A549 treated with Hydrocortisone at 1 μM for 4 hours (cell line): Measurements from ENCODE around the gene ZNF528. TPM values are rescaled to one million over a fixed set of nuclear protein-coding genes. Genes with fewer than 3 reads are reported as not detected.

Experiments
- total RNA-seq: library from RNA; stranded (reverse); fragments of 200-300 nt; extraction: Qiagen RNA extraction; gene quantifications from 5 replicates; pipeline ENCODE4 v1.2.3, GENCODE V29; 2022

ZNF528 gene
- total RNA-seq, result 0.12 to 0.23 TPM (median 0.16 TPM) in 3 of 5 replicates, not detected in the others

GRCh38 chr19:52397310-52398080, at the start of gene ZNF528:
ZNF528 (plus strand) TSS chr19:52397849; CDS start chr19:52402014, 4,165 bp downstream.

GRCh38 chr19:52369559-52370340, 27.9 kb upstream of the ZNF528 start, which contains the start of gene ZNF880:
ZNF880 (plus strand) TSS chr19:52369923; CDS start chr19:52369966, 43 bp downstream.

GRCh38 chr19:52428937-52429336, 31.3 kb downstream of the ZNF528 start, which contains the start of gene ZNF534:
ZNF534 (plus strand) TSS chr19:52429148; CDS start chr19:52431475, 2,327 bp downstream.

GRCh38 chr19:52453324-52454094, 55.9 kb downstream of the ZNF528 start, which contains the start of gene ZNF578:
ZNF578 (plus strand) TSS chr19:52453553; CDS start chr19:52501846, 48,293 bp downstream.

Other genes starting within 250 kb of the ZNF528 start
- gene ZNF836, start 226.2 kb upstream of the ZNF528 start, total RNA-seq, result 0.45 to 1.2 TPM (median 0.88 TPM) in 5 replicates
- 178 to 309 TPM (median 306 TPM) in 5 replicates for gene PPP2R1A, start 207.8 kb upstream of the ZNF528 start, total RNA-seq
- gene ZNF766, start 128.3 kb upstream of the ZNF528 start, total RNA-seq, result 5.9 to 14.2 TPM (median 9.0 TPM) in 5 replicates
- gene ZNF480, start 100.7 kb upstream of the ZNF528 start, total RNA-seq, result 6.6 to 19.0 TPM (median 17.3 TPM) in 5 replicates
- gene ZNF610, start 61.6 kb upstream of the ZNF528 start, total RNA-seq, result not detected in 5 replicates
- 0.69 to 0.90 TPM (median 0.77 TPM) in 5 replicates for gene ZNF880, start 27.9 kb upstream of the ZNF528 start, total RNA-seq
- not detected in 5 replicates for gene ZNF534, start 31.3 kb downstream of the ZNF528 start, total RNA-seq
- gene ZNF578, start 55.7 kb downstream of the ZNF528 start, total RNA-seq, result not detected in 5 replicates
- gene ZNF808, start 129.8 kb downstream of the ZNF528 start, total RNA-seq, result 0.07 to 0.17 TPM (median 0.11 TPM) in 4 of 5 replicates, not detected in the other
- gene ZNF701, start 172.4 kb downstream of the ZNF528 start, total RNA-seq, result 0.14 to 0.28 TPM (median 0.20 TPM) in 5 replicates
- gene ZNF83, start 240.5 kb downstream of the ZNF528 start, total RNA-seq, result 0.06 to 0.20 TPM (median 0.11 TPM) in 5 replicates